D721Med (cell line): ENCODE measurements around the gene IFITM2.
"Not testable (repeated sequence)": the region's sequence is repeated elsewhere in the genome, so short reads cannot be mapped to it uniquely, and the experiment has no call there.

Experiments
- DNase-seq: peaks from one replicate; pipeline ENCODE4 v3.0.0; 2011; ENCODE audit warnings: low spot score; ENCODE audit not compliant: insufficient read length
- FAIRE-seq: peaks from 2 replicates; lab custom pipeline; 2011; peaks lifted over from hg19 to GRCh38; lab: Jason Lieb, UNC
- CTCF ChIP-seq: IDR thresholded peaks from 2 replicates; pipeline ENCODE4 v1.5.1; 2012; ENCODE audit warnings: mild to moderate bottlenecking, control low read depth; ENCODE audit not compliant: insufficient read depth; ENCODE audit errors: missing control alignments

Gene IFITM2

GRCh38 chr11:342328-342727 lies 34.7 kb downstream of the IFITM2 start:
- no peak for TF ChIP-seq CTCF
- no peak for FAIRE-seq
- no peak for DNase-seq

- FAIRE-seq (no peak), DNase-seq (no peak)
- TF ChIP-seq CTCF: no peak
Measured at GRCh38 chr11:344836-345578, 37.4 kb downstream of the IFITM2 start.

- no peak for FAIRE-seq
- no peak for TF ChIP-seq CTCF
Measured at GRCh38 chr11:346529-346928, 38.9 kb downstream of the IFITM2 start.

GRCh38 chr11:349270-349954 lies 41.8 kb downstream of the IFITM2 start:
- FAIRE-seq, DNase-seq: not testable (repeated sequence)

More at GRCh38 chr11:346529-346928, 38.9 kb downstream of the IFITM2 start:
- no peak for DNase-seq

- DNase-seq, FAIRE-seq: not testable (repeated sequence)
Measured at GRCh38 chr11:350033-350722, 42.6 kb downstream of the IFITM2 start.

GRCh38 chr11:350723-351255 lies 43.2 kb downstream of the IFITM2 start:
- TF ChIP-seq CTCF: no peak
- no peak for DNase-seq

GRCh38 chr11:351411-351810 lies 43.8 kb downstream of the IFITM2 start:
- TF ChIP-seq CTCF: no peak
- DNase-seq (no peak), FAIRE-seq (no peak)

More at GRCh38 chr11:350723-351255, 43.2 kb downstream of the IFITM2 start:
- no peak for FAIRE-seq
